Activated T-cell treated with anti-CD3 and anti-CD28 coated beads for 48 hours (primary cell): Measurements from ENCODE around the gene PCYOX1L.

ENCODE experiments used
- DNase-seq: peaks from one replicate; pipeline ENCODE4 v3.0.0-alpha.2; 2020; ENCODE audit warnings: low read depth

PCYOX1L gene

DNA sequence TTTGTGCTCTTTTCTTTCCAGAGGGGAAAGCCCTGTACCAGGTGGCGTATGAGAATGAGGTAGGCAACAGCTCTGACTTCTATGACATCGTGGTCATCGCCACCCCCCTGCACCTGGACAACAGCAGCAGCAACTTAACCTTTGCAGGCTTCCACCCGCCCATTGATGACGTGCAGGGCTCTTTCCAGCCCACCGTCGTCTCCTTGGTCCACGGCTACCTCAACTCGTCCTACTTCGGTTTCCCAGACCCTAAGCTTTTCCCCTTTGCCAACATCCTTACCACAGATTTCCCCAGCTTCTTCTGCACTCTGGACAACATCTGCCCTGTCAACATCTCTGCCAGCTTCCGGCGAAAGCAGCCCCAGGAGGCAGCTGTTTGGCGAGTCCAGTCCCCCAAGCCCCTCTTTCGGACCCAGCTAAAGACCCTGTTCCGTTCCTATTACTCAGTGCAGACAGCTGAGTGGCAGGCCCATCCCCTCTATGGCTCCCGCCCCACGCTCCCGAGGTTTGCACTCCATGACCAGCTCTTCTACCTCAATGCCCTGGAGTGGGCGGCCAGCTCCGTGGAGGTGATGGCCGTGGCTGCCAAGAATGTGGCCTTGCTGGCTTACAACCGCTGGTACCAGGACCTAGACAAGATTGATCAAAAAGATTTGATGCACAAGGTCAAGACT is 10.3 kb downstream of the PCYOX1L start:
- no peak for DNase-seq

GRCh38 chr5:149370878-149371277 is 13.0 kb downstream of the PCYOX1L start:
- no peak for DNase-seq

DNA sequence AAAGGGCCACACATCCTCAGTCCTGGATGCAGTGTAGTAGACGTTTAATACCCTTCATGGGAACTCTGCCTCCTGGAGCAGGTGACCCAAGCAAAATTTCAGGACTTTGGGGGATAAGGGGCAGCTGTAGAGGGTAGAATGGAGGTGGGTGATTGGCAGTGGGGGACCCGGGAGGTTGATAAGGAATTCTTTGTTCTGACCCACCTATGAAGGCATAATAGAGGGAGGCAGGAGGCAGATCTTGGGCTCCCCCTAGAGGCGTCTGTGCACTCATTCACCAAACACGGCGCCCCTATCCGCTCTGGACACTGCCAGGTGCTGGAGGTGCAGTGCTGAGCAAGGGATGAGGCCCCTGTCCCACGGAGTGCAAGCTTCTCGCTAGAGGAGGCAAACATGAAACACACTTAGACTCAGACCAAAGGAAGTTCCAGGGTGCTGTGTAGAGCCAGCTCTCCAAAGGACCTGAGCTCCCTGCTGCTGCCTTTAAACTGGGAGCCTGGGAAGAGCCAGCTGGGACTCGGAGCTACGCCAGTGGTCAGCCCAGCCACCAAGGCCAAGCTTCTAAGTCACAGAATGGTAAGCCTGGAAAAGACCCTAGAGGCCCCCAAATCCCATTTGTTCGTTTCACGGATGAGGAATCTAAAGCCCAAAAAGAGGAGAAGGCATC is 13.6 kb downstream of the PCYOX1L start:
- peak; percentile 39 for DNase-seq

DNA sequence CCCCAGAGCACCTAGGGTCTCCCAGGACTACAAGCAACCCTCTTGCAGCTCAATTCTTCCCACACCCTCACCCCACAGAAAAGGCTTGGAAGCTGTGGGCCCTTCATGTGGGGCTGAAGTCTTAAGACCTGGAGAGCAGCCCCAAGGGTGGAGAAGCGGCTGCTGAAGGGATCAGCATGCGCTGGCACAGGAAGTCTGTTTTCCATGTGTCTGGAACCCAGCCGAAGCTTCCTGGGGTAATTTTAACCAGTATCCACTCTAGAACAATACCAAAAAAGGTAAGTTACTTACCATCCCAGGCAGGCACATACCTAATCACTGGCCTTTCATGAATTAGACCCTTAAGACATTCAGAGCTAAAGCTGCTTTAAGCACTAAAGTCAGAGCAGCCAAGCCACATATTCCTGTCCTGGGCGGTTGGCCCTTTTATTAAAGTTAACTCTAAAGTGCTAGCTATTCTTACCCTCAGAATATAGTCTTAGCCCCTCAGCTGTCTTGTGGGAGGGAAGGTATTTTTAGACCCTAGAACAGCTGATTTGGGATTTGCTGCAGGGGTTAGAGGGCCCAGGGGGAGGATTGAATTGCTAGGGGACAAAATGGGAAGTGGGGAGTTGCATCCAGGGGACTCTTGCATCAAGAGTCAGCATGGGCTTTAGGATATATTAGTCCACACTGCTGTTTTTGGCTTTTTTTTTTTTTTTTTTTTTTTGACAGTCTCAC is 14.4 kb downstream of the PCYOX1L start:
- DNase-seq, result no peak

DNA sequence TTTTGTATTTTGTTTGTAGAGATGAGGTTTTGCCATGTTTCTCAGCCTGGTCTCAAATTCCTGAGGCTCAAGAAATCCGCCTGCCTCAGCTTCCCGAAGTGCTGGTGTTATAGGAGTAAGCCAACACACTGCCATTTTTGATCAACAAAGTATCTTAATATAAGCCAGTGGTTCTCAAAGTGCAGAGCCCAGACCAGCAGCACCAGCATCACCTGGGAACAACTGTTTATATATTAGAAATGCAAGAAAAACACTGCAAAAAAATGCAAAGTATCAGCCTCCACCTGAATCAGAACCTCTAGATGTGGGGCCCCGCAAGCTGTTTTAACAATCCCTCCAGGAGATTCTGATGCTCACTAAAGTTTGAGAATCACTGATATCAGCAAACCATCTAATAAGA is 15.1 kb downstream of the PCYOX1L start:
- no peak for DNase-seq

DNA sequence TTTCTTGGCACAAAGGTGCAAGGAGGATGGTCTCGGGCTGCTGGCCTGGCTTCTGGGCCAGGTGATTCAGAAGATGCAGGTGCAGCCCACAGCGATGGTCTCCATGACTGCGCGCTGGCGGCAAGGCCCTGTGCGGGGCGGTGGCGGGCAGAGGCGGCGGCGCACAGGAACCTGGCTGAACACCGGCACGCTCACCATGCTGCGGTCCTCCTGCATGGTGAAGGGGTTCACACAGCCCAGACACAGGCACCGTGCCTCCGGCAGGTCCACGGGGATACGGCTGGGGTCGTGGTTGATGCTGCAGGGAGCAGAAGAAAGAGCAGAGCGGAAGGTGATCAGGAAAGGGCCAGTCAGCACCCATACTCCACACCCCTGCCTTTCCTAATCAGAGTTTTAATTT is 16.5 kb downstream of the PCYOX1L start:
- DNase-seq, result no peak

DNA sequence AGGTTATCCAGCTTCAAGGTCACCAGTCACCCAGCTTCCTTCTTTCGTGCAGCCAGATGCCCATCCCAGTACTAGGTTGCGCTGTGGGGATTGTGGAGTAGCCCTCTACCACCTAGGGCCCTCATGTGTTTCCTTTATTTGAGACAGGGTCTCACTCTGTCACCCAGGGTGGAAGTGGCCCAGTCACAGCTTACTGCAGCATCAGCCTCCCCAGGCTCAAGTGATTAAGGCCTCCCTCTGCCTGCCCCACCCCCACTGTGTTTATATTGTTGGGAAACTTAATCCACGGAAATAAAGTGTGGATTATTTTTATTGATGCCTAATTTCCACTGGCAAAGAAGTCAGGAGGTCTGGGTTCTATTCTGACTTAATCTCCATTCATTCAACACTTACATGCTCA is 17.0 kb downstream of the PCYOX1L start:
- no peak for DNase-seq

- no peak for DNase-seq
Observed at GRCh38 chr5:149375434-149375833, 17.6 kb downstream of the PCYOX1L start.

- DNase-seq, result no peak
Observed at GRCh38 chr5:149376104-149376503, 18.3 kb downstream of the PCYOX1L start.

- DNase-seq, result no peak
Observed at GRCh38 chr5:149376711-149377447, 19.0 kb downstream of the PCYOX1L start.

DNA sequence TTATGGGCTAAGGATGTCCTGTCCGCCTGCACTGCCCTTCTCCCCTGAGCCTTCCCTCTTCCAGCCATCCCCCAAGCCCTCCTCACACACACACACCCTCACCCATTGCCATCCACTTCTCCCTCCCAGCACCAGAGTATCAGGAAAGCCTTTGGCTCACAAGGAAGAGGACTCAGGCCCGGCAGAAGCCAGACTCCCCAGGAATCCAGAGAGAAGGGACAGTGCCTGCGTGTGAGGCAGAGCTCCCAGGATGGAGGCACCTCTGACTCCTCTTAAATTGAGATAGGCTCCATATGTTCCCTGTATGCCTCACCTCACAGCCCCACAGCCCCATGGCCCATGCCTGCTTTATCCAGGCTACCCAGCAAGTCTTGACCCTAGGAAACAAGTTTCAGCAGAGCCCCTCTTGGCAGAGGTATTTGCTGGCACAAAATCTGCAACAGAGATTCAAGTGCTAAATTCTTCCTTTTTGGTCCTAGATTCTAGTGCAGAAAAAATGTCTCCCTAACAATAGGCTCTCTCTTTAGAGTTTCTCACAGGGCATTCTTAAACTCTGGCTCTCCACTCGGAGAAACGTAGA is 20.5 kb downstream of the PCYOX1L start:
- no peak for DNase-seq

DNA sequence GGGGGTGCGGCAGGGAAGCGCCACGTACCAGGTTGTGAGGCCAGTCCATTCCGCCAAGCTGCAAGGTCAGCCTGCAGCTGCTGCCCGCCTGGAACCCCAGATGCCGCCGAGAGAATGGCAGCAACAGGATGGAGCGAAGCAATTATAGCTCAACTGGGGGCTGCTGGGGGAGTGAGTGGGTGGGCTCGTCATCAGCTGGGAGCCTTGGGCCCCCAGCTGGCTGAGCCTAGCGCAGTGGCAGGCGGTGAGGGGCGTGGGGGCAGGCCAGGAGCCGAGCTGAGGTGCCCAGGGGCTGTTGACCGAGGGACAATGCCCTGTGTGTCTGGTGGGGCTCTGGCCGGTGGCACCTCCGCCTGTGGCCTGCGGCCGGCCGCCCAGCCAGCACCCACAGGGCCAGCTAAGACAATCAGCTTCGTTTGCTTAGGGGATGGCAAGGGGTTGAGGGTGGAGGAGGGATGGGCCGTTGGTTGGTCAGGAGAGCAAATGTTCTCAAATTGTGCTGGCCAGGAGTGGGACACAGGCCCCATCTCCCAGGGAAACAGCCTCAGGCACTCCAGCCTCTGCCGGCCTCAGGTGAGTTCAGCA is 21.4 kb downstream of the PCYOX1L start, which contains the start of gene IL17B:
IL17B (minus strand) TSS at position 116 of the 585 bp plus-strand sequence; CDS start at position 49, 67 bp downstream.
- no peak for DNase-seq

DNA sequence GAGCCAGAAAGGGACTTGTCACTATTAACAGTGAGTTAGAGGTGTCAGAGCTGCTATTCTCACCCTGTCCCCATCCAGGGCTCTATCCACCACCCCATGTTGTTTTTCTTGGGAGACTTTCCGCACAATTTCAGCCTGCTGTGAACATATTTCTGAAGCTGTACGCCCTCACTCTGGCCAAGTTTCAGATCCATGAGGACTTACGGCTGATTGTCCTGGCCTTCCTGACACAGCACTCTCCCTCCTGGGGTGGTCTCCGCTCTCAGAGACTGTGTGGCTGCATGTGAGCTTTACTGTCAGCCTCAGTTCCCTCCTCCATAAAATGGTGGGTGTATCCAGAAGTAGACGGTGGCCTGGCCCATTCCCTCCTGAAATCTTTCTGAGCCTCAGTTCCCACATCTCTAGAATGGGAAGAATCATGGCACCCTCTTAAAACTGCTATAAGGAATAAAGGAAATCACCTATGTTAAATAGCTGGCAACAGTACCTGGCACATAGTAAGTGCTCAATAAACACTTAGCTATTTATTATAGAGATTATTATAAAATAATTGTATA is 22.1 kb downstream of the PCYOX1L start:
- no peak for DNase-seq

- DNase-seq, result no peak
Observed at GRCh38 chr5:149380466-149381121, 22.7 kb downstream of the PCYOX1L start.

- no peak for DNase-seq
Observed at GRCh38 chr5:149381261-149381985, 23.6 kb downstream of the PCYOX1L start.

- peak; percentile 64 for DNase-seq
Observed at GRCh38 chr5:149381986-149382338, 24.1 kb downstream of the PCYOX1L start.

- no peak for DNase-seq
Observed at GRCh38 chr5:149382517-149383220, 24.8 kb downstream of the PCYOX1L start.

- no peak for DNase-seq
Observed at GRCh38 chr5:149383399-149383798, 25.6 kb downstream of the PCYOX1L start.

GRCh38 chr5:149386166-149386565 is 28.3 kb downstream of the PCYOX1L start:
- DNase-seq, result no peak
